H1 (cell line): ENCODE data around the gene ILF3. TPM values are rescaled to one million over a fixed set of nuclear protein-coding genes. Genes with fewer than 3 reads are reported as not detected.

Experiments
- E2F6 ChIP-seq: IDR thresholded peaks from 2 replicates; pipeline ENCODE4 v1.6.1; 2012; ENCODE audit warnings: inconsistent platforms
- EZH2 ChIP-seq: fragments of 200-600 bp; sonication (generic); IDR thresholded peaks from 2 replicates; pipeline ENCODE4 v1.7.1; 2012; ENCODE audit warnings: low read depth, mild to moderate bottlenecking, moderate library complexity, low read length, inconsistent platforms; ENCODE audit not compliant: severe bottlenecking
- polyA plus RNA-seq, 7 experiments: library from polyadenylated mRNA; depleted of rRNA in 3 of 7; stranded (reverse) in 5 of 7; unstranded in 2 of 7; fragments of >200 nt in 5 of 7; fragments of 200-250 nt in 2 of 7; gene quantifications; 1 replicate in 5 of 7; 2 replicates in 1 of 7; 4 replicates in 1 of 7; pipeline versions ENCODE4 v1.2.1 to v1.2.3, GENCODE V29; 2011 to 2013; ENCODE audit warnings: missing spikeins in 2 of 7, mixed read lengths in 2 of 7
- total RNA-seq: library from RNA; stranded (reverse); fragmentation: NEBNext Ultra II Directional; extraction: Animal tissue kit (Norgen Biotek cat#: 25700); gene quantifications from 2 replicates; pipeline ENCODE4 v1.2.1, GENCODE V29; 2021

ILF3 gene
- total and polyA plus RNA-seq, 2 of the 8 experiments (the other 6 are each of a cell fraction or from before 2014, with no cell fraction given), result 291 to 695 TPM

- TF ChIP-seq E2F6, result no peak
- no peak for TF ChIP-seq EZH2
- TF ChIP-seq, all 59 proteins: peak for 0
Observed at GRCh38 chr19:10730932-10731331, 76.8 kb downstream of the ILF3 start (continued).
